SK-N-MC (cell line): ENCODE measurements around the gene DDX49.
"Not testable (repeated sequence)": the region's sequence is repeated elsewhere in the genome, so short reads cannot be mapped to it uniquely, and the experiment has no call there.

Experiments
- DNase-seq: peaks from one replicate; pipeline ENCODE4 v3.0.0-alpha.2; 2011; ENCODE audit warnings: low read depth, low spot score
- H3K27ac ChIP-seq: fragments of 200-600 bp; sonication (generic); 2 replicates; pipeline ENCODE4 v1.5.1; 2016; ENCODE audit warnings: mixed run types
- H3K36me3 ChIP-seq: fragments of 200-600 bp; sonication (generic); 2 replicates; pipeline ENCODE4 v1.6.1; 2017; ENCODE audit warnings: antibody characterized with exemption, low read length, mixed read lengths; ENCODE audit not compliant: insufficient read depth
- H3K4me3 ChIP-seq: fragments of 200-600 bp; sonication (generic); 2 replicates; pipeline ENCODE4 v1.5.1; 2016
- H3K9ac ChIP-seq: fragments of 200-600 bp; sonication (generic); 2 replicates; pipeline ENCODE4 v1.8.0; 2017; ENCODE audit warnings: mixed run types, mixed read lengths; ENCODE audit not compliant: insufficient read length
- H3K9me3 ChIP-seq: fragments of 200-600 bp; sonication (generic); 2 replicates; pipeline ENCODE4 v1.6.1; 2017; ENCODE audit warnings: low read depth, mild to moderate bottlenecking, antibody characterized with exemption, low read length, moderate library complexity, mixed read lengths
- EZH2 ChIP-seq: fragments of 200-600 bp; sonication (generic); IDR thresholded peaks from one replicate; pipeline ENCODE4 v1.6.1; 2017; ENCODE audit warnings: antibody characterized with exemption
- FOXP2 ChIP-seq: optimal IDR thresholded peaks from 2 replicates; pipeline ENCODE3; 2011; ENCODE audit warnings: mild to moderate bottlenecking, moderate library complexity; ENCODE audit not compliant: insufficient read depth; ENCODE audit errors: extremely low read length, control extremely low read depth
- POLR2AphosphoS5 ChIP-seq: IDR thresholded peaks from 2 replicates; pipeline ENCODE4 v1.6.1; 2012; ENCODE audit warnings: mild to moderate bottlenecking, low read depth, low read length, borderline replicate concordance

DDX49 gene

GRCh38 chr19:18949858-18950257, 30.3 kb downstream of the DDX49 start:
- no peak overlapping the region for H3K4me3 ChIP-seq
- DNase-seq, result no peak
- TF ChIP-seq EZH2 (no peak), POLR2AphosphoS5 (no peak), FOXP2 (no peak)
- no peaks in the 10 kb centered on the region for H3K9me3 ChIP-seq
- H3K36me3 ChIP-seq, result no peaks in the 10 kb centered on the region
- no peak overlapping the region for H3K9ac ChIP-seq
- H3K27ac ChIP-seq, result no peak overlapping the region

GRCh38 chr19:18951721-18952281, 32.3 kb downstream of the DDX49 start:
- no peak overlapping the region for H3K4me3 ChIP-seq

GRCh38 chr19:18952364-18953003, 33.0 kb downstream of the DDX49 start:
- H3K4me3 ChIP-seq, DNase-seq, H3K27ac ChIP-seq, H3K36me3 ChIP-seq, H3K9me3 ChIP-seq, H3K9ac ChIP-seq: not testable (repeated sequence)

More at GRCh38 chr19:18951721-18952281, 32.3 kb downstream of the DDX49 start:
- Histone ChIP-seq H3K36me3 (no peaks in the 10 kb centered on the region), H3K9me3 (no peaks in the 10 kb centered on the region), H3K27ac (no peak overlapping the region), H3K9ac (no peak overlapping the region)
- TF ChIP-seq FOXP2, result no peak
- TF ChIP-seq POLR2AphosphoS5, result no peak
- no peak for TF ChIP-seq EZH2
- DNase-seq, result no peak

GRCh38 chr19:18954094-18954493, 34.6 kb downstream of the DDX49 start:
- Histone ChIP-seq H3K9me3 (no peaks in the 10 kb centered on the region), H3K9ac (no peak overlapping the region), H3K27ac (no peak overlapping the region), H3K4me3 (no peak overlapping the region), H3K36me3 (no peaks in the 10 kb centered on the region)
- DNase-seq, result no peak
- TF ChIP-seq POLR2AphosphoS5, result no peak
- TF ChIP-seq FOXP2, result no peak
- no peak for TF ChIP-seq EZH2

GRCh38 chr19:18955042-18955441, 35.5 kb downstream of the DDX49 start:
- TF ChIP-seq FOXP2 (no peak), POLR2AphosphoS5 (no peak), EZH2 (no peak)
- H3K9me3 ChIP-seq, result no peaks in the 10 kb centered on the region
- H3K36me3 ChIP-seq, result no peaks in the 10 kb centered on the region
- H3K9ac ChIP-seq, result no peak overlapping the region
- H3K4me3 ChIP-seq, result no peak overlapping the region
- no peak for DNase-seq
- H3K27ac ChIP-seq, result no peak overlapping the region

- Histone ChIP-seq H3K27ac (no peak overlapping the region), H3K4me3 (no peak overlapping the region), H3K36me3 (no peaks in the 10 kb centered on the region), H3K9me3 (no peaks in the 10 kb centered on the region), H3K9ac (no peak overlapping the region)
- TF ChIP-seq EZH2 (no peak), POLR2AphosphoS5 (no peak), FOXP2 (no peak)
- no peak for DNase-seq
Measured at GRCh38 chr19:18960370-18960769, 40.9 kb downstream of the DDX49 start.

GRCh38 chr19:18961767-18962620, 42.5 kb downstream of the DDX49 start:
- Histone ChIP-seq H3K9ac (no peak overlapping the region), H3K4me3 (no peak overlapping the region), H3K36me3 (no peaks in the 10 kb centered on the region), H3K27ac (no peak overlapping the region), H3K9me3 (no peaks in the 10 kb centered on the region)
- TF ChIP-seq POLR2AphosphoS5, result no peak
- TF ChIP-seq EZH2, result no peak
- TF ChIP-seq FOXP2, result no peak
- no peak for DNase-seq

GRCh38 chr19:18964121-18964520, 44.6 kb downstream of the DDX49 start:
- Histone ChIP-seq H3K36me3 (no peaks in the 10 kb centered on the region), H3K4me3 (no peak overlapping the region), H3K27ac (no peak overlapping the region), H3K9ac (no peak overlapping the region), H3K9me3 (no peaks in the 10 kb centered on the region)
- TF ChIP-seq POLR2AphosphoS5, result no peak
- no peak for TF ChIP-seq EZH2
- TF ChIP-seq FOXP2, result no peak
- no peak for DNase-seq

GRCh38 chr19:18966307-18966706, 46.8 kb downstream of the DDX49 start:
- no peak overlapping the region for H3K9ac ChIP-seq
- no peaks in the 10 kb centered on the region for H3K36me3 ChIP-seq
- H3K4me3 ChIP-seq, result no peak overlapping the region
- no peak for TF ChIP-seq FOXP2
- TF ChIP-seq EZH2, result no peak
- TF ChIP-seq POLR2AphosphoS5, result no peak
- no peak for DNase-seq
- H3K27ac ChIP-seq, result no peak overlapping the region
- no peaks in the 10 kb centered on the region for H3K9me3 ChIP-seq
